NT2/D1 (cell line): ENCODE data around the gene NAE1.
"Not testable (repeated sequence)": the region's sequence is repeated elsewhere in the genome, so short reads cannot be mapped to it uniquely, and the experiment has no call there.

Source experiments
- DNase-seq: peaks from one replicate; pipeline ENCODE4 v3.0.0-alpha.2; 2011; ENCODE audit warnings: low read depth, low spot score
- H3K27me3 ChIP-seq: 2 replicates; pipeline ENCODE4 v1.6.0; 2011; ENCODE audit warnings: mild to moderate bottlenecking; ENCODE audit not compliant: insufficient read length, insufficient read depth
- H3K36me3 ChIP-seq: 2 replicates; pipeline ENCODE4 v1.6.1; 2011; ENCODE audit warnings: mild to moderate bottlenecking, low read length, mixed read lengths; ENCODE audit not compliant: insufficient read depth, insufficient read length
- H3K4me1 ChIP-seq: 2 replicates; pipeline ENCODE4 v1.5.1; 2011; ENCODE audit not compliant: insufficient read depth, insufficient read length
- H3K4me3 ChIP-seq: 2 replicates; pipeline ENCODE4 v1.5.1; 2011; ENCODE audit warnings: low read depth; ENCODE audit not compliant: insufficient read length
- H3K9ac ChIP-seq: 2 replicates; pipeline ENCODE4 v1.6.0; 2011; ENCODE audit warnings: low read depth; ENCODE audit not compliant: insufficient read length
- H3K9me3 ChIP-seq: 2 replicates; pipeline ENCODE4 v1.5.1; 2011; ENCODE audit warnings: mild to moderate bottlenecking, low read length; ENCODE audit not compliant: insufficient read depth
- SUZ12 ChIP-seq: IDR thresholded peaks from 2 replicates; pipeline ENCODE4 v1.6.1; 2011; ENCODE audit not compliant: insufficient read length, insufficient read depth; ENCODE audit errors: extremely low read depth
- YY1 ChIP-seq: IDR thresholded peaks from 2 replicates; pipeline ENCODE4 v1.6.1; 2011; ENCODE audit not compliant: insufficient read length, insufficient read depth
- ZNF274 ChIP-seq: IDR thresholded peaks from 2 replicates; pipeline ENCODE4 v1.6.1; 2011; ENCODE audit warnings: mild to moderate bottlenecking, low read depth, low read length

NAE1 gene

DNA sequence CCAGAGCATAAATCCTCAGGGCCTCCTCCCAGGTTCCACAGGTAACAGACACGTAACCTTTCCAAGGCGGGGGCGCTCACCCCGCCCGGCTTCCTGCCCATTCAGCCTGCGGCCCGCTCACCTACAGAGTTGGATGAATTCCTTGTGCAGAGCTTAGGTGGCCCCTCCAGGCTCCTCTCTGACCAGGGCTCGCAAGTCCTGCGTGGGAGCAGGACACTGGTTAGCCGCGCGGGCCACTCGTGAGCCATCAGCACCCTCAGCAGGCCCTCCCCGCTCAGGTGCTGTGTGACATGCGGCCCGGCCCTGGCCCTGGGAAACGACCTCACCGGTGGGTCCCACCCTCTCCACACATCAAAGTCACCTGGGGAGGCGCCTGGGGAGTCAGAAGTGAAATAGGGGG is 29.9 kb downstream of the NAE1 start:
- no peak overlapping the region for H3K4me3 ChIP-seq
- TF ChIP-seq SUZ12 (no peak), ZNF274 (no peak), YY1 (no peak)
- no peaks in the 10 kb centered on the region for H3K9me3 ChIP-seq
- no peak for DNase-seq
- H3K36me3 ChIP-seq: peaks cover 49% of the 10 kb centered on the region
- H3K9ac ChIP-seq: no peak overlapping the region
- no peaks in the 10 kb centered on the region for H3K4me1 ChIP-seq
- no peaks in the 10 kb centered on the region for H3K27me3 ChIP-seq

DNA sequence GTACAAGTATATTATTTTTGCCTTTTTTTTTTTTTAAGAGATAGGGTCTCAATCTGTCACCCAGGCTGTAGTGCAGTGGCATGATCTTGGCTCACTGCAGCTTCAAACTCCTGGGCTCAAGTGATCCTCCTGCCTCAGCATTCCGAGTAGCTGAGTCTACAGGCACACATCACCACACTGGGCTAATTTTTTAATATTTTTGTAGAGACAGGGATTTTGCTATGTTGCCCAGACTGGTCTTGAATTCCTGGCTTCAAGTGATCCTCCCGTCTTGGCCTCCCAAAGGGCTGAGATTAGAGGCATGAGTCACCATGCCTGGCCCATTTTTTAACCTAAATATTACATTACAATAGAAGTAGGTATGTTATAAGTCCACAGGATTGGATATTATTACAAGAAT is 32.6 kb downstream of the NAE1 start:
- H3K27me3 ChIP-seq: no peaks in the 10 kb centered on the region
- DNase-seq: no peak
- no peak overlapping the region for H3K4me3 ChIP-seq
- H3K9me3 ChIP-seq: no peaks in the 10 kb centered on the region
- no peak overlapping the region for H3K9ac ChIP-seq
- no peak for TF ChIP-seq YY1
- TF ChIP-seq SUZ12: no peak
- TF ChIP-seq ZNF274: no peak
- H3K4me1 ChIP-seq: no peaks in the 10 kb centered on the region
- H3K36me3 ChIP-seq: peaks cover 23% of the 10 kb centered on the region

DNA sequence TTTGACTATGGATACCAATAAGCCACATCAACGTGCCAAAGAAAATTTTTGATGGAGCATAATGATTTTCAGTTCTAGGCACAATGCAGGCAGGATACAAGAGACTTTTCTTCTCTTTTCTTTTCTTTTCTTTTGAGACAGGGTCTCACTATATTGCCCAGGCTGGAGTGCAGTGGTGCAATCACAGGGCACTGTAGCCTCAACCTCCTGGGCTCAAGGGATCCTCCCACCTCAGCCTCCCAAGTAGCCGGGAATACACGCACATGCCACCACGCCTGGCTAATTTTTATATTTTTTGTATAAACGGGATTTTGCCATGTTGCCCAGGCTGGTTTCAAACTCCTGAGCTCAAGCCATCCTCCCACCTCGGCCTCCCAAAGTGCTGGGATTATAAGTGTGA is 36.8 kb downstream of the NAE1 start:
- not testable (repeated sequence) for DNase-seq, H3K27me3 ChIP-seq, H3K4me1 ChIP-seq, H3K36me3 ChIP-seq, H3K4me3 ChIP-seq, H3K9ac ChIP-seq, H3K9me3 ChIP-seq

DNA sequence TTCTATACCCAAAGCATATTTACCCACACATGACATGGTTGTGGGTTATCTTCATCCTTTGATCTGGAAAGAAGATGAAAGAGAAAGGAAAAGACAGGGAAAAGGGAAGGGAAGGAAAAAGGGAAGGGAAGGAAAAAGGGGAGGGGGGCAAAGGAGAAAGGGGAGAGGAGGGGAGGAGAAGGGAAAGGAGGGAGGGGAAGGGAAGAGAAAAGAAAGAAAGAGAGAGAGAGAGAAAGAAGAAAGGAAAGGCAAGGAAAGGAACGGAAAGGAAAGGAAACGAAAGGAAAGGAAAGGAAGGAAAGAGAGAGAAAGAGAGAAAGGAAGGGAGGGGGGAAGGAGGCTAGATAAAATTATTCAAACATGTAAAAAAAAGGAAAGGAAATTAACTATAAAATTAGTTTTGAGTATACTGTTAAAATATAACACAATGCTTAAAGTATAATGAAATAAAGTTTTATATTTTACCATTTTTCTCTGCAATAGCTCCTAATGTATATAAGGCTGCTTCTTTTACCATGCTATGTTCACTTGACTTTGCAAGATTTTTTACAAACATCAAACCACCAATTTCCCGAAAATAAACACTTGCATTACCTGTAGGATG is 40.5 kb downstream of the NAE1 start:
- no peaks in the 10 kb centered on the region for H3K27me3 ChIP-seq
- H3K4me3 ChIP-seq: no peak overlapping the region
- DNase-seq: no peak
- TF ChIP-seq YY1 (no peak), SUZ12 (no peak), ZNF274 (no peak)
- H3K9ac ChIP-seq: no peak overlapping the region
- no peaks in the 10 kb centered on the region for H3K4me1 ChIP-seq
- no peaks in the 10 kb centered on the region for H3K9me3 ChIP-seq
- H3K36me3 ChIP-seq: no peaks in the 10 kb centered on the region

DNA sequence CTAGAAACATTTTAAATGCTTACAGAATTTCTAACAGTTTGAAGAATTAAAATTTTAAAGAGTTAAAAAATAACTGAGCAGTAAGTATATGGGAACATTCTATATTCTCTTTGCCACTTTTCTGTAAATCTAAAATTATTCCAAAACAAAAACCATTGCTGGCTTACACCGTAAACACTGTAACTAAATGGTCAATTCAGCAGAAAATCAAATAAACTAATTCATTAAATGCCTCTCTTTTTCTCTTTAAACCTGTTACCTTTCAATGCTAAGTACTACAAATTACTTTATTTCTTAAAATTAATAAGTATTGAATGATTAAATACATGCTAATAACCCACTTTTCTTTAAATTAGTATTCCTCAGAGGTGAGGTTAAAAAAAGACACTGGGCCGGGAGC is 43.3 kb downstream of the NAE1 start:
- Histone ChIP-seq H3K27me3 (no peaks in the 10 kb centered on the region), H3K4me1 (no peaks in the 10 kb centered on the region), H3K9ac (no peak overlapping the region), H3K4me3 (no peak overlapping the region), H3K9me3 (no peaks in the 10 kb centered on the region), H3K36me3 (no peaks in the 10 kb centered on the region)
- DNase-seq: no peak
- TF ChIP-seq YY1: no peak
- no peak for TF ChIP-seq SUZ12
- TF ChIP-seq ZNF274: no peak

DNA sequence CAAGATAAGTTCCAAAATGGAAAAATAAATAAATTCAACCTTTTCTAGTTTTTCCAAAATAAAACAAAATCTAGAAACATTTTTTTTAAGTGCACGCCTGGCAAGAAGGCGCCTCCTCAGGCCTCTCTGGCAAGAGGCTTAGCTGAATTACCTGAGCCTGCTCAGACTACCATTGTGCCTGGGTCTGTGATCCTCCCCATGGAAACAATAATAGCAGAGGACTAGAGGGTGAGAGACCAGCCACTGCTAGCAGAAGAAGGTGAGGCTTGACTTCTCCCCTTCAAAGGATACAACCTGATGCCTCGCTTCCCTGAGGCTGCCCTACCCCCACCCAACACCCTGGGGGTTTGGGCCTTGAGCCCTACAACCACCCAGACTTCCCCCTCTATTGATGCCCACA is 44.2 kb downstream of the NAE1 start:
- Histone ChIP-seq H3K4me1 (no peaks in the 10 kb centered on the region), H3K9ac (no peak overlapping the region), H3K36me3 (no peaks in the 10 kb centered on the region), H3K4me3 (no peak overlapping the region), H3K9me3 (no peaks in the 10 kb centered on the region), H3K27me3 (no peaks in the 10 kb centered on the region)
- DNase-seq: no peak
- TF ChIP-seq SUZ12 (no peak), ZNF274 (no peak), YY1 (no peak)

DNA sequence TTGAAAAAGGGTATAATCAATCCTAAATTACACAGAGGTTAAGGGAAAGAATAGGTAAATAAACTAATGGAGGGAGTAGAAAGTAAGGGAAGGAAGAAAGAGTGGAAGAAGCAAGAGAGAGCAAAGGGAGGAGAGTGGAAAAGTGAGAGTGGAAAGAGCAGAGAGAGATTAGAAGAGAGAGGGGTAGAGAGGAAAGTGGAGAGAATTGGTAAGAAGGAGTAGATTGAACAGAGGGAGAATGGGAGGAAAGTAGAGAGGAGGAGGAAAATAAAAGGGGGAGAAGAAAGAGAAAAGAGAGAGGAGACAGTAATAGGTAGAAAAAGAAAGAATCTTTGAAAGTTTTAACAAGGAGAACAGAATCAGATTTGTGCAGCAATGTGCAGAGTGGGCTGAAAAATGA is 54.3 kb downstream of the NAE1 start:
- Histone ChIP-seq H3K9ac (no peak overlapping the region), H3K27me3 (no peaks in the 10 kb centered on the region), H3K9me3 (no peaks in the 10 kb centered on the region), H3K4me3 (no peak overlapping the region), H3K4me1 (no peaks in the 10 kb centered on the region), H3K36me3 (no peaks in the 10 kb centered on the region)
- no peak for DNase-seq
- TF ChIP-seq SUZ12 (no peak), YY1 (no peak), ZNF274 (no peak)

DNA sequence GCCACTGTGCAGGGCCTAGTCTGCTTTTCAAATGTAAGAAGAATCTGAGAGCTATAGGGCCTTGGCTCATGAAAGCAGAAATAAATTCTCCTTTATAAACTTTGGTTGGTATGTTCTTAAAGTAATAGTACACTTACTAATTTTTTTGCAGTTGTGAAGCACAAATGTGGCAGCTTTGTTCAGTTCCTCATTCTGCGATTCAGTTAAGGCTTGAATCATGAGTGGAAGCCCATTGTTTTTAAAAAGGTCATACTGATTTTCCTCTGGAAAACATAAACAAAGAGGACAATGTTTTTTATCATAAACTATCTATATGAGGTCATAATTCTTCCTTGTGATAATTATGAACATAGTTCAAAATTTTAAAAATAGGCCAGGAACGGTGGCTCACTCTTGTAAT is 55.8 kb downstream of the NAE1 start:
- no peak overlapping the region for H3K9ac ChIP-seq
- no peak for TF ChIP-seq ZNF274
- TF ChIP-seq YY1: no peak
- no peak for TF ChIP-seq SUZ12
- no peak for DNase-seq
- no peaks in the 10 kb centered on the region for H3K36me3 ChIP-seq
- no peaks in the 10 kb centered on the region for H3K4me1 ChIP-seq
- no peak overlapping the region for H3K4me3 ChIP-seq
- H3K9me3 ChIP-seq: no peaks in the 10 kb centered on the region
- no peaks in the 10 kb centered on the region for H3K27me3 ChIP-seq
